Measurements from ENCODE around the gene CLDN6. TPM values are rescaled to one million over a fixed set of nuclear protein-coding genes. Genes with fewer than 3 reads are reported as not detected.

CLDN6 gene
- total RNA-seq, 1 experiment from 2014 or later: 743 TPM

GRCh38 chr16:3000540-3000939 lies 17.4 kb downstream of the CLDN6 start:
- H3K36me3 Mint-ChIP-seq (ENCODE audit: insufficient read depth in 1 of 3, low read depth in 3 of 3): peaks cover 0 to 7% (median 0%) of the 10 kb centered on the region in 3 experiments; a peak in 3 of 7 replicates
- no peak for DNase-seq
- Histone ChIP-seq H3K4me1 (ENCODE audit: insufficient read depth, low read length) (no peaks in the 10 kb centered on the region), H3K18ac (ENCODE audit: insufficient read length, low read depth, low read length) (no peak overlapping the region), H3K56ac (ENCODE audit: insufficient read length, low read depth, low read length) (no peak overlapping the region), H2AK5ac (ENCODE audit: insufficient read length, low read length) (no peak overlapping the region), H3K4me2 (ENCODE audit: insufficient read depth, insufficient read length, low read length) (no peak overlapping the region), H2BK15ac (ENCODE audit: low read depth, low read length) (no peak overlapping the region; the same call in 1 of the 2 replicates), H3K27ac (ENCODE audit: insufficient read length, low read depth, low read length) (no peak overlapping the region), H3K14ac (ENCODE audit: insufficient read depth, low read length) (no peak overlapping the region), H3K79me2 (ENCODE audit: insufficient read depth, low read length) (no peaks in the 10 kb centered on the region), H4K20me1 (ENCODE audit: control insufficient read depth, insufficient read depth, insufficient read length) (peaks cover 2% of the 10 kb centered on the region), H4K91ac (ENCODE audit: insufficient read length, low read depth, low read length) (no peak overlapping the region), H2BK5ac (ENCODE audit: insufficient read length, low read length) (no peak overlapping the region), H3K79me1 (ENCODE audit: insufficient read depth, low read depth, low read length, poor library complexity, severe bottlenecking) (no peaks in the 10 kb centered on the region), H2BK20ac (ENCODE audit: low read depth, low read length, poor library complexity, severe bottlenecking) (no peak overlapping the region), H3T11ph (ENCODE audit: low read length) (no peak overlapping the region), H4K8ac (replicated peaks; ENCODE audit: insufficient read length, low read depth, low read length) (no peak overlapping the region), H3K4ac (ENCODE audit: low read depth, low read length) (no peak overlapping the region), H2BK12ac (ENCODE audit: insufficient read length, low read depth, low read length) (no peak overlapping the region), H3K27me3 (ENCODE audit: insufficient read depth, low read length) (no peaks in the 10 kb centered on the region), H2AFZ (ENCODE audit: low read length) (no peak overlapping the region), H2BK120ac (ENCODE audit: low read depth, low read length, poor library complexity, severe bottlenecking) (no peak overlapping the region), H3K9ac (ENCODE audit: extremely low read depth, insufficient read length, low read length) (no peak overlapping the region), H3K23me2 (ENCODE audit: insufficient read length, low read depth, low read length, poor library complexity, severe bottlenecking) (no peaks in the 10 kb centered on the region), H3K23ac (ENCODE audit: insufficient read length, low read depth, low read length) (no peak overlapping the region), H3K9me3 (ENCODE audit: control insufficient read depth, low read depth, low read length) (no peaks in the 10 kb centered on the region), H4K5ac (ENCODE audit: insufficient read length, low read depth, low read length) (no peak overlapping the region)
- no peaks in the 10 kb centered on the region; the same call in none of the 2 replicates for H3K27me3 Mint-ChIP-seq (ENCODE audit: low read depth)
- no peak for TF ChIP-seq CTCF (conservative IDR thresholded peaks at IDR 0.05)
- H3K9me3 Mint-ChIP-seq: no peaks in the 10 kb centered on the region
- no peak overlapping the region for H3K27ac Mint-ChIP-seq
- H3K4me1 Mint-ChIP-seq: peaks cover 6 to 32% of the 10 kb centered on the region in 2 experiments
- H3K4me3 Mint-ChIP-seq: no peak overlapping the region
- WGBS (ENCODE audit: extremely low coverage, insufficient read length, low lambda C conversion rate): no CpG with 5 or more reads among the region's 4 CpGs

All from H9 (cell line).